HG03108 (cell line): Measurements from ENCODE around the gene CYTH4.
A peak's percentile ranks its signal among the peaks of the same experiment; 100 is the strongest.
"Not testable (repeated sequence)": the region's sequence is repeated elsewhere in the genome, so short reads cannot be mapped to it uniquely, and the experiment has no call there.

Experiments
- ATAC-seq: cut with Tn5 transposase; IDR thresholded peaks from one replicate; pipeline ENCODE4 v1.9.1; 2021; ENCODE audit warnings: moderate library complexity; ENCODE audit not compliant: unreplicated experiment

The CYTH4 gene, protein sequence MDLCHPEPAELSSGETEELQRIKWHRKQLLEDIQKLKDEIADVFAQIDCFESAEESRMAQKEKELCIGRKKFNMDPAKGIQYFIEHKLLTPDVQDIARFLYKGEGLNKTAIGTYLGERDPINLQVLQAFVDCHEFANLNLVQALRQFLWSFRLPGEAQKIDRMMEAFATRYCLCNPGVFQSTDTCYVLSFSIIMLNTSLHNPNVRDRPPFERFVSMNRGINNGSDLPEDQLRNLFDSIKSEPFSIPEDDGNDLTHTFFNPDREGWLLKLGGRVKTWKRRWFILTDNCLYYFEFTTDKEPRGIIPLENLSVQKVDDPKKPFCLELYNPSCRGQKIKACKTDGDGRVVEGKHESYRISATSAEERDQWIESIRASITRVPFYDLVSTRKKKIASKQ

DNA sequence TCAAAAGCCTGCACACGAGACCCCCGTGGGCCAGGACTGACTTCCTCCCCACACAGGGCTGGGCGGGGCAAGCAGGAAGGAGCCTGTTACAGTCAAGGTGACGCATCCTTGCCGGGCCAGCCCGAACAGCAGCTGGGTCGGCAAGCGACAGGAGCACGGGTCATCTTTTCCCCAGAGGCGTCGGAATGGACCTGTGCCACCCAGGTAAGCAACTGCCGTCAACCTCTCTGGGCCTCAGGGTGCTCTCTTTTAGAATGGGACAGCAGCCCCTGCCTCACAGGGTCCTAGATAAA lies at the start of gene CYTH4:
Gene CYTH4, plus strand, starts transcription at position 124 of the 293 bp plus-strand sequence. Its CDS starts 62 bp downstream, at position 186.
- ATAC-seq = no peak

DNA sequence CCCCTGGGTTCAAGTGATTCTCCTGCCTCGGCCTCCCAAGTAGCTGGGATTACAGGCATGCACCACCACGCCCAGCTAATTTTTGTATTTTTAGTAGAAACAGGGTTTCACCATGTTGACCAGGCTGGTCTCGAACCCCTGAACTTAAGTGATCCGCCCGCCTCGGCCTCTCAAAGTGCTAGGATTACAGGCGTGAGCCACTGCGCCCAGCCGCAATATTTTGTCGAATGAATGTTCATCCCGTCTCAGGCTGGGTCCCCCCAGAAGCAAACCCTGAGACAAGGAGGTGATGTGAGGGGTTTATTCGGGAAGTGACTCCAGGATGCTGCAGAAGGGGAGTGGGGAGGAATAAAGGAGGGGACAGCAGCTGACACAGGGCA lies 48.9 kb upstream of the CYTH4 start:
- ATAC-seq = not testable (repeated sequence)

DNA sequence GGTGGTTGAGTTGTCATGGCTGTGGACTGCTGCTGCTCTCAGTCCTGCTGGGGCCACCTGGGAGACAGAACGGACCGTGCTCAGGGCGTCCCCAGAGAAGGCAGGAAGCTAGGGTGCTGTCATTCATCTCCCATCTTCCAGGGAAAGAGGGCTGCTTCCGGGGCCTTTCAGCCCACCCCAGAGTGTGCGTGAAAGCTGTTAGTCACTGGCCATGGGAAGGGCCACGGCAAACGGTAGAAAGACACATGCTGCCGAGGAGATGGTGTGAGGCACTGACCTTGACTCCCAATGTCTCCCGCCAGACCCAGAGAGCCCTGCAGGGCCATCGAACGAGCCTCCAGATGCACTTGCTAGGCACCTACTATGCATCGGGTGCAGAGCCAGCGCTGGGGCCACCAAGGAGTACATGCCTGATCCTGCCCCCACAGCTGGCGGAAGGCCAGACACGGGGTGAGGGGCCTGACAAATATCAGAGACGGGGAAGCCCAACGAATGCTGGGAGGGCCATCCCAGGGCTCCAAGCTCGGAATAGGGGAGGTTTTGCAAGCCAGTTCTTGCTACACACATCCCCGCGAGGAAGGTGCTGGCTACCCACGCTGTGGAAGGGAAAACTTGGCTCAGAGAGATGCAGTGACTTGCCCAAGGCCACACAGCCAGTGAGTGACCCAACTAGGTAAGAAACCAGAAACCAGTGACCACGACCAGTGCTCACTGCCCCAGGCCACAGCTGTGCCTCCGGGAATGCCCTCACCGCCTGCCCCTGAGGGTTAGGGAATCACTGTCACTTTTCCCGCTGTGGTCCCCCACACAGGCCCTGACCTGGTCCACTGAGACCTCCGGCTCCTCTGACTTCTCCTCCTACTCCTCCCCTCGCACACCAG lies 48.3 kb upstream of the CYTH4 start:
- ATAC-seq = no peak

DNA sequence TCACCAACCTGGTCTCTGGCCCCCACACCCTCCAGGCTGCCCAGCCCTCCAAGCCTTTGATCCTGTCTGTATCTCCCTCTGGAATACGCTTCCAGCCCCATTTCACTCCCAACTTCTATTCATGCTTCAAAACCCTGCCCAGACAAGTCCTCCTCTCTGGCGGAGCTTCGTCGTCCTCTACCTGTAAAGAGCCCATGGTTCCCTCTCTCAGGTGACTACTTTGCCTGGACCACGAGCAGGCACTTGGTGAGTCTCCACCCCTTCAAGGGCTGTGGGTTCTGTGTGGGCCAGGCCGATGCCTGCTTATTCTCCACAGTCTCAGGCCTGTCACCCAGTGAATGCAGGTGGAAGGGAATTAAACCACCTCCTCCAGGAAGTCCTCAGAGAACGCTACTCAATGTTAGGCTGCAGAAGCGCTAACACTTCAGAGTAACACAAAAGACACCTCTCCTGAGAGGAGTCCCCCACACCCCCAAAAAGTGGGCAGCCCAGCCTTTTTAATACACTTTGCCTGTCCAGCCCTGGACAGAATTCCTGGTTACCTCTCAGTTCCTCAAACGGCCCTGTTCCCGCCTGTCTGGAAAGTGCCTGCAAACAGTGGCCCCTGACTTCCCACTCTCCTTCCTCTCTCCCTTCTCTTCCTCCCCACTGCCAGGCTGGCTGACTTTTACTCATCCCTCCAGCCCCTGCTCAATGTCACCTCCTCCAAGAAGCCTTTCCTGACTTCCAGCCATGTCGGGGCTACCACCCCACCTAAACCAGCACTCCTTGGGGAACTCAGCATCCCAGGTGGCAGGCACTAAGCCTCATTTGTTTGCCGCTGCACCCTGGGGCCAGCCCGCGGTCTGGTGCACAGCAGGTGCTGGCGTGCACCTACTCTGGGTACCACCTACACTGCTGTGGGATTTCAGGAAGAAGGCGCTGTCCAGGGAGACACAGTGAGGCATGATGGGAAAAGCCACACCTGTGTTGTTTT lies 47.3 kb upstream of the CYTH4 start:
- ATAC-seq = no peak

DNA sequence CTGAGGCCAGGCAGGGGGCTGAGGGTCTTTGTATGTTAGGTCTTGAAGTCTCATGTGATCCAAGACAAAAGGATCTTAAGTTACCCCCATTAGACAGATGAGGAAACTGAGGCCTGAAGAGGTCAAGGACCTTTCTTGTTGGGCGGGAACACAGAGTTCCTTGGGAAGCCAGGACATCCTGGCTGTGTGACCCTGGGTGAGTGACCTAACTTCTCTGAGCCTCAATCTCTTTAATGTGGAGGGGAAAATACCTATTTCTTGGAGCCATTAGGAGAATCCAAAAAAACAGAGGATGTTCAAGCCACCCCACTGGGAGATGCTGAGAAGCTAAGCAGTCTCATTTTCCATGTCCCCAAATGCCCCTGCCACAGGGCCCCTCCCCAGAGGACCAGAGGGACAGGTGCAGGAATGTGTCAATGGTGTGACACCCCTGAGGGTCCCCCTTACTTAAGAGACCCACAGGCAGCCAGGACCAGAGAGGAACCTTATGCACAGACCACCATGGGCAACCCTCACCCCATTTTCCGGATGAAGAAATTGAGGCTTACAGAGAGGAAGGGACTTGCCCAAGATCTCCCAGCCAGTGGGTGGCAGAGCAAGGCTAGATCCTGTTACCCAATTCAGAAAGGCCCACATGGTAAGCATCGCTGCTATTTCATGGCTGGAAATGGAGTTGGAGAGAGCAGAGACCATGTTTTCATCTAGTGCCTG lies 46.3 kb upstream of the CYTH4 start:
- ATAC-seq = no peak

DNA sequence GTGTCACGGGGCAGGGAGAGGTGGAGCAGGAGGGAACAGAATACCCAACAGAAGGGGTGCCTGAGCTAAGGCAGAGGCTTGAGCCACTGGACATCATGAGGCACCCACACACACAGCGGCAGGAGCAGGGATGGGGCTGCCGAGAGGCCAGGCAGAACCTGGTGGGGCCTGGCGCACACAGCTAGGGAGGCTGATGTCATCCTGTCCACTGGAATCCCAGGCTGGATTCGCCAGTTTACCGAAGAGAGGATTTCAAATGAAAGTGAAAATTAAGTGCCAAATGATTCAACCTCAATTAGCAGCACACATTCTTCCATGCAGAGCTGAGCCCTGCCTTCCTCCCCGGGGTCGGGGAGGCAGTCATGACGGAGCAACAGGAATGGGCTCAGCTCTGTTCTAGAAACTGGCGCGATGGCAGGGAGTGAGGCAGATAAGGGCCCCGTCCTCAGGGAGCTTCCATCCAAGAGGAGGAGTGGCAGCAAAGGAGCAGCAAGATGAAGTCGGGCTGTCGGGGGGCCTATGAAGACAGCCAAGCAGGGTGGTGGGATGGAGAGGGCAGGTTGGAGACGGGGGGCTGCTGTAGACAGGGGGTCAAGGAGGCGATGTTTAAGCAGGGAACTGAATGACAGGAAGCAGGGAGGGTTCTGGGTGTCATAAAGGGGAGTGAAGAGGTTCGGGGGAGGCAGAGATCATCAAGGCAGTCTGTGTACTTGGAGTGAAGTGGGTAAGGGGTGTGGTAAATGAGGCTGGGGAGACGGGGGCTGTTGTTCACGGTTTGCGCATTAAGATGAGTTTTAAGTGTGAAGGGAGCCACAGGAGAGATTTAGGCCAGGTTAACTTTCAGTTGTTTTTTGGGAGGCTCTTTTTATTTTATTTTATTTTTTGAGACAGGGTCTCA lies 44.7 kb upstream of the CYTH4 start:
- no peak for ATAC-seq

DNA sequence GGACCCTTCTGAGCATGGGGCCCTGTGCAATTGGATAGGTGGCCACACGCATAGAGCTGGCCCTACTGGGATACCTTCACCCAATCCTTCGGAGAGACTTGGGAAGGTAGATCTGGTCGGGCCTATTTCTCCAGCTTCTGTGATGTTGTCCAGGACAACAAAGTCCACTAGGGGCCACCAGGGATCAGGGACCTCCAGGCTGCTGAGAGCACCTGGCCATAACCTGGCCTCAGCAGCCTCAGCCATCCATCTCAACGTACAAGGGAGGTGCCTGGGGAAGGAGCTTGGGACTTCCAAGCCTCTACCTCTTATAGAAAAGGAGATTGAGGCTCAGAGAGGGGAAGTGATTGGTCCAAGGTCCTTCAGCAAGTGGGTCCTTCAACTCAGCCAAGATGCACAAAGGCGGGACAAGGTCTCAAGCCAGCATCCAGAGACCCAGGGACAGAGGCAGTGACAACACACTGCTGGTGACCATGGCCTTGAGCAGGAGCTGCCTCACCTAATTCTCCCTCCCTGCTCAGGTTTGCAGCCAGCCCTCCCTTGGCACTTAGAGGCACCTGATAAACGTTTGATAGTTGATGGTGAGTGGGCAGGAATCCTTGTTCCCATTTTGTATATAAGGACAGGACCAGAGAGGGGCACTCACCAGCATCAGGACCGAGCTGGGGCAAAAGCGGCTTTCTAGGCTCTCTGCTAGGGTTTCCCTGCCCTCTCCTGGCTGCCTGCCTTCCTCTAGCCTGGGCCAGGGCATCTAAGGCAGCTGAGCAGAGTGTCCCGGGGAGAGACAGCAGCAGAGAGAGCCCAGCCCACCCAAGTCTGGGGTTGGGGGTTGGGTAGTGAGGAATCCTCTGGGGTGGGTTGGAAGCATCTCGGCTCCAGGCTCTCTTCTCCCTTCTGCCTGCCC lies 42.7 kb upstream of the CYTH4 start:
- ATAC-seq = no peak

DNA sequence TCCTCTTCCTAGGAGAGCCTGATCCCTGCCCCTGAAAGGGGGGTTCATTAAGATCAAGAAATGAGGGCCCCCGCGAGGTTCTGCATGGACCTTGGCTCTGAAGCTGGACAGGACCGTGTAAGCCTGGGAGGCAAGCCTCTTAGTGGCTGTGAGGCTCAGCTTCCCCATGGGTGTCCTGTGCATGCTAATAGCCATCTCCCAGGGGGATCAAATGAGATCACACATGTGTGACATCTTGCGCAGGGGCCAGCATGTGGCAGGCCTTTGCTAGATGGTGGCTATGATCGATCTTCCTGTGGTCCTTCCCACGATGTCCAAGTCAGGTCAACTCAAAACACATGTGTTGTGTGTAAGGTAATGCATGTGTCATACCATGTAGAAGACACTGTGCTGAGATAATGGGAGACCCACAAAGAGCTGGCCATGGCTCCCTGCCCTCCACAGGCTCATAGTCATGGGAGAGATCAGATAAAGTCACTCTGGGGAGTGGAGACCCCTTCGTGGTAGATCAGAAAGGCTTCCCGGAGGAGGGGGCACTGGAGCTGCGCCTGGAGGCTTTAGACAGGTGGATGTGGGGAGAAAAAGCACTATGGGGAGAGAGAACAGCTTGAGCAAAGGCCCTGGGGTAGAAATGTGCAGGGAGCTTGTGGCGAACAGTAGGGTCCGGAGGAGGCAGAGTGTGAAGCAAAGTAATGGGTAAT lies 41.9 kb upstream of the CYTH4 start:
- no peak for ATAC-seq

DNA sequence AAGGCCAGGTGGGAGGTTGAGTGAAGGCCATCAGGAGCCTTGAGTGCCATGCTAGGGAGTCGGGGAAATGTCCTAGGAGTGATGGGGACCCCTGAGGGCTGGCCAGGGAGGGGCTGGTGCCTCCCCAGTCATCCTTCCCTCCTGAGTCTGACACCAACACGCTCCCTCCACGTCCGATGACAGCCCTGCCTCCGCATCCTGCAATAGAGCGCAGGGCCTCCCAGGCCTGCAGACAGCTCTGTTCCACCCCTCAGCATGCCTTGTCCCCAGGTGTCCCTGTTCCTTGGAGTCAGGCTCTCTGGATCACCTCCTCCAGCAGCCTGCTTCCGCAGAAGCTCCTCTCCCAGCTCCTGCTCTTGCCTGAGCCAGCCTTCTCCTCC lies 41.4 kb upstream of the CYTH4 start:
- ATAC-seq = no peak

DNA sequence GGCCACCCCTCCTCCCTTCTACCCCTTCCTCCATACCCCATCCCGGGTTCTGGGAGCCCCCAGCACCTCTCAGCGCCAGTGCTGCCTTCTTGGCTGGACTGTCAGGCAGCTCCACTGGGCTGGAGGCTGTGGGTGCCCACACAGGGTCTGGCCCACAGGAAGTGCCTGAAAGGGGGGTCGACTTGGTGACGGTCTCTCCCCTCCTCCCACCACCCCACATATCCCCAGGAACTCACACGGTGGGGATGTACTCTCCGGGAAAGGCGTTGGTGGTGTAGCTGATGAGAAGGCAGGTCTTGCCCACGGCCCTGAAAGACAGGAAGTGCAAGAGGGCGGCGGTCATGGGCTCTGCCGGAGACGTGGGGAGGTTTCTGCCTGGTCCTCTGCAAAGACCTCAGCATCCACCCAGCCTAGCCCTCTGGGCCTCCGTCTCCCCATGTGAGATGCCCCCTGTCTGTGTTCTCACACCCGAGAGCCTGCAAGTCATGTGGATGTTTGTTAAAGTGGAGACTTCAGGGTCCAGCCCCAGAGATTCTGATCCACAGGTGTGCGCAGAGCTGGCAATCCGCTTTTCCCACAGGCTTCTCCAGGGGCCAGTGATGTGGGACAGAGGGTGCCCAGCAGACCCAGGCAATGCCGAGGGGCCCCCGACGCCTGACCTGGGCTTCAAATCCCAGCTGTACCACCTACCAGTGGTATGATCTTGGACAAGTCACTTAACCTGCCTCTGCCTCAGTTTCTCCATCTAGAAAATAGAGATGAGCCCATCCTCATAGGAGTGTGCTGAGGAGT lies 40.8 kb upstream of the CYTH4 start:
- ATAC-seq = no peak

DNA sequence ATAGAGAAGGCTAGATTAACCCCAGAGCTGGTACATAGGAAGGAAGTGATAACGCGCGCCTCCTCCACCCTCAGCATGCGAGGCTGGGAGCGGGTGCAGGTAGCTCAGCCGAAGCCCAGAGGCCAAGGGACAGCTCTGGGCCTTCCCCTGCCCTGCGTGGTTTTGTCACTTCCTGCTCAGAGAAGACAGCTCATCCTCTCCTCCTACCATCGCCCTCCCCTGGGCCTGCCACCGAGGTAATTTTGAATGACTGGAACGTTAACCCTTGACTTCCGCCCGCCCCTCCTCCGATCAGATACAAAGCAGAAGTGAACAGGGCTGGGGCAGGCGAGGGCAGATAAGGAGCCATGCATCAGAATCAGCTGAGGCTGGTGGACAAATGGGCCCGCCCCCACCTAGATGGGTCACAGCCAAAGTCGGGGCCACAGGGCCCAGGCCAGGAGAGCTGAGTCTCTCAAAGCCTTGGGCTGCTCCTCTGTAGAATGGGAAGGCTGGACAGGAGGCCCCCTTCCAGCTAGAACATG lies 39.9 kb upstream of the CYTH4 start:
- peak; percentile 56 for ATAC-seq

DNA sequence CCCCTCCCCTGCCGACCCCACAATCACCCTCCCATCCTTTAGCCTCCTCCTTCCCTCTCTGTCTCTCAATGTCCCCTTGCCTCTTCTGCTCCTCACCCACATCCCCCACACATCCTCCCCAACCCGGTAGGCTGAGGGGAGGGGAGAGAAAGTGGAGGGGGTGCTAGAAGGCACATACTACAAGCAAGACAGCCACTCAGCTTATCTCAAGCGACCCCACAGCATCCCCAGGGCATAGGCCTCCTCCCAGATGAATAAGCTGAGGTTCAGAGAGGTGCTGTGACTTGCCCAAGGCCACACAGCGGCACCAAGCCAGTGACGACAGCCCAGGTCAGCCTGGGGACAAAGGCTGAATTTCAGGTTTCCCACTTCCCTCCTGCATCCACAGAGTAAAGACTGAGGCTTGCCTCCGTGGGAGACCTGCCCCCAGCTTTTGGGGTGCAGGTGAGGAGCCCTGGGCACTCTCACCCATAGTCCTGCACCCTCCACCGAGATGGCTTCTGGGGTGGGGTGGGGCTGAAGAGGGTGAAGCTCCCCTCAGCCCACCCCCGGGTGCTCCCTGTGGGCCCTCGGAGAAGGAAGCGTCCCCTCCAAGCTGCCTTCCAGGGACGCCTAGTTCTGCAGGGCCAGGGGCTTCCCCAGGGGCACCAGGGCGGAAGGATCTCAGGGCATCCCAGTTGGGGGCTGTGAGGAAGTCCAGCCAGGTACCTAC lies 38.8 kb upstream of the CYTH4 start:
- peak; percentile 6 for ATAC-seq

DNA sequence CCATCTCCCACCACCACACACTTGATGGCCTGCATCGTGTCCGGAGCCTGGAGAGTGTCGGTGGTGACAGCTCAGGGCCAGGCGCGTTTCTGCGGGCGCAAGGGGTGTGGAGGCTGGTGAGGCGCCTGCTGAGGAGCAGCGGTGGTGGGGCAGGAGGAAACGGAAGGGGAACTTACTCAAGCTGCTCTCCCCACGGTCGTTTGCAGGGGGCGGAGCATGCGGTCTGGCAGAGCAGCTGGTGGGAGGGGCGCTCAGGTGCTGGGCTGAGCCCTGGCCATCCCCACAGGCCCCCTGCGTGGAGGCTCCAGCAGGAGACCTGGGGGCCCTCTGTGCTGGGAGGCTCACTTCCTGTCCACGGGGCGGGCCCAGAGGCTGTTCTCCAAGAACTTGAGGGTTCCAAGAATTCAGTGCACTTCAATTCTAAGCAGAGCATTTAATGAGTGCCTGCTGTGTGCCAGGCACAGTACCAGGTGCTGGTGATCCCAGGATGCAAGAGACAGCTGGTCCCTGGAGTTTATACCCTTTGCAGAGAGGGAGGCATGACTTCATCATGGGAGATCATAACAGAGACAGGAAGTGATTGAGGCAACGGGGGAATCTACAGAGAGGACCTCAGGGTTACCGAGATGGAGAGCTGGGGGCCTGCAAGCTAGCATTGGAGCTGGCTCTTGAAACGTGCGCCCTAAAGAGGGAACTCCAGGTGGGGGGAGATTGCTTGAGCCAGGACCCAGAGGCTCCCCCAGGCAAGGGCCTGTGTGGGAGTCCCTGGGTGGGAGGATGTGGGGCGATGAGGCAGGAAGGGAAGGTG lies 38.0 kb upstream of the CYTH4 start, which contains the start of gene RAC2:
Gene RAC2, minus strand, starts transcription at position 156 of the 808 bp plus-strand sequence. Its CDS starts 121 bp downstream, at position 35.
- peak; percentile 36 for ATAC-seq

DNA sequence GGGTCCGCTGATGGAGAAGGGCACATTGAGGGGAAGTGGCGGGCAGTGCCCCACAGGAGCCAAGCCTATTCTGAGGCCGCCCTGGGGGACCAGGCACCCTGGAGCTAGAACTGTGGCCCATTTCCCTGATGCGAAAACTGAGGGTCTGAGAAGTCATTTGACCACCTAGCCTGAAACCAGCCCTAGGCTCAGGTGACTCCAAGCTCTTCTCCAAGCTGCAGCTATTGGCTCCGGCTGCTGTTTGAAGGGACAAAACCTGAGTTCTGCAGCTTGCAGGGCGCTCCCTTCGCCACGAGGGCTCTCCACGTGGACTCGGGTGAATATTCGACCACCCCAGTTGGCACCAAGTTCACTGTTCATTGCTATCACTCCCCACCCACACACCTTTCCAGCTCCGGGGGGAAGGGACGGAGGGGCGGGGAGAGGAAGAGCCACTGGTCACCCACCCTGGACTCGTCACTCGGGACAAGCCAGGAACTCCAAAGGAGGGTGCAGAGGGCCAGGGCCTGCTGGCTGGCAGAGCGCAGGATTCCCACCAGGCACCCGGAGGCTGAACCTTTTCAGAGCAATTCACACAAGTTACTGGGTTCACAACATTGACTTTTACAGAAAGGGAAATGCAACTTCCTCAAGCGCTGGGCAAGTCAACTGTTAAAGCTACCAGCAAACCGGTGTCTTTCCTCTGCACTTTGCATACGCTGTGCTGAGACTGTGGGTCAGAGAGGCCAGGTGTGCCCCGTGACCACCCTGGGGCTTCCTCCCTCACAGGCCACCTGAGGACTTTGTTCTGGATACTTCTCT lies 37.2 kb upstream of the CYTH4 start:
- peak; percentile 35 for ATAC-seq
